OCI-LY7 (cell line): ENCODE measurements around the gene SERTAD3. TPM values are rescaled to one million over a fixed set of nuclear protein-coding genes. Genes with fewer than 3 reads are reported as not detected.

Experiments
- BruUV-seq: library from RNA; stranded (reverse); fragments of 400-500 nt; replicated peaks from 2 replicates; lab custom pipeline; 2021; lab: Mats Ljungman, UMichigan
- CTCF ChIA-PET: fragments of 300-600 bp; sonication (Branson Sonifier 250); formaldehyde crosslinking; loops from one replicate; lab custom pipeline; 2022; ENCODE audit warnings: antibody characterized with exemption; ENCODE audit not compliant: unreplicated experiment; lab: Charles Lee
- POLR2A ChIA-PET: fragments of 300-600 bp; sonication (Branson Sonifier 250); formaldehyde crosslinking; loops from one replicate; lab custom pipeline; 2022; ENCODE audit warnings: antibody characterized with exemption; lab: Charles Lee
- DNase-seq: peaks from one replicate; pipeline ENCODE4 v3.0.0-alpha.2; 2015; ENCODE audit warnings: low spot score
- H2AFZ ChIP-seq: fragments of 200-600 bp; sonication (generic), shearing (Covaris generic); 2 replicates; pipeline ENCODE4 v1.6.1; 2014; ENCODE audit warnings: mild to moderate bottlenecking, antibody characterized with exemption, low read length, moderate library complexity
- H3K27ac ChIP-seq: fragments of 200-600 bp; sonication (generic); 2 replicates; pipeline ENCODE4 v1.5.1; 2014; ENCODE audit warnings: mixed run types, low read depth, mild to moderate bottlenecking, moderate library complexity, low read length, inconsistent platforms; ENCODE audit not compliant: poor library complexity, severe bottlenecking
- H3K36me3 ChIP-seq: fragments of 200-600 bp; sonication (generic); 2 replicates; pipeline ENCODE4 v1.6.1; 2014; ENCODE audit warnings: mild to moderate bottlenecking, antibody characterized with exemption, low read length, moderate library complexity, mixed read lengths; ENCODE audit not compliant: insufficient read depth
- H3K4me1 ChIP-seq: fragments of 200-600 bp; sonication (generic); 2 replicates; pipeline ENCODE4 v1.5.1; 2014; ENCODE audit warnings: mild to moderate bottlenecking, low read length; ENCODE audit not compliant: insufficient read depth, poor library complexity, severe bottlenecking
- H3K4me2 ChIP-seq: fragments of 200-600 bp; sonication (generic); 2 replicates; pipeline ENCODE4 v1.6.1; 2014; ENCODE audit warnings: mild to moderate bottlenecking, low read length
- H3K4me3 ChIP-seq: fragments of 200-600 bp; sonication (generic); 2 replicates; pipeline ENCODE4 v1.5.1; 2014; ENCODE audit warnings: mild to moderate bottlenecking, low read depth, low read length; ENCODE audit not compliant: poor library complexity, severe bottlenecking
- H3K79me2 ChIP-seq: fragments of 200-600 bp; sonication (generic); 2 replicates; pipeline ENCODE4 v1.6.1; 2016; ENCODE audit warnings: low read depth, mild to moderate bottlenecking, low read length, moderate library complexity, mixed read lengths; ENCODE audit not compliant: insufficient read depth
- H3K9me2 ChIP-seq: fragments of 200-600 bp; sonication (generic); 2 replicates; pipeline ENCODE4 v1.6.1; 2016; ENCODE audit warnings: mild to moderate bottlenecking, low read length, mixed read lengths; ENCODE audit not compliant: insufficient read depth
- H3K9me3 ChIP-seq: fragments of 200-600 bp; sonication (generic); 2 replicates; pipeline ENCODE4 v1.6.1; 2014; ENCODE audit warnings: mild to moderate bottlenecking, mixed run types, low read length, mixed read lengths
- H4K20me1 ChIP-seq: fragments of 200-600 bp; sonication (generic); 2 replicates; pipeline ENCODE4 v1.6.1; 2014; ENCODE audit warnings: mild to moderate bottlenecking, antibody characterized with exemption, low read length, moderate library complexity, mixed read lengths; ENCODE audit not compliant: insufficient read depth
- CTCF ChIP-seq: fragments of 200-600 bp; sonication (generic); conservative IDR thresholded peaks from 2 replicates; pipeline ENCODE4 v1.5.1; 2014; ENCODE audit warnings: mild to moderate bottlenecking, antibody characterized with exemption, low read length, moderate library complexity, mixed read lengths
- EZH2phosphoT487 ChIP-seq: fragments of 200-600 bp; sonication (generic); IDR thresholded peaks from 2 replicates; pipeline ENCODE4 v1.6.1; 2018; ENCODE audit warnings: low read depth, borderline replicate concordance, mild to moderate bottlenecking, mixed run types, antibody characterized with exemption, low read length, moderate library complexity, mixed read lengths
- intact Hi-C: fragments of 100-400 bp; cut with micrococcal nuclease; formaldehyde crosslinking; loops from one replicate; pipeline ENCODE4 v1.10.0; 2022; ENCODE audit not compliant: unreplicated experiment
- total RNA-seq, 2 experiments: library from RNA; depleted of rRNA in 1 of 2; stranded (reverse); fragments of >200 nt in 1 of 2; shearing (Covaris generic) in 1 of 2; gene quantifications; 2 replicates each; pipeline ENCODE4 v1.2.3, GENCODE V29; 2014 to 2022

Gene SERTAD3
- total RNA-seq, 2 experiments from 2014 or later: 12.2 to 18.6 TPM

- Histone ChIP-seq H3K9me2 (no peaks in the 10 kb centered on the region), H3K36me3 (peaks cover 10% of the 10 kb centered on the region; the same call in 1 of the 2 replicates), H3K4me2 (no peak overlapping the region), H4K20me1 (no peaks in the 10 kb centered on the region), H3K79me2 (peaks cover 2% of the 10 kb centered on the region; the same call in 1 of the 2 replicates), H3K4me3 (no peak overlapping the region), H2AFZ (no peak overlapping the region), H3K4me1 (peaks cover 26% of the 10 kb centered on the region), H3K9me3 (no peaks in the 10 kb centered on the region), H3K27ac (no peak overlapping the region)
- DNase-seq: no peak
- no TSS peak for BruUV-seq
- CTCF ChIA-PET: no interaction called here
- POLR2A ChIA-PET: no interaction called here
- intact Hi-C loops: no loop called here
- no peak for TF ChIP-seq EZH2phosphoT487
- 0 out of 2 replicates have a peak, but pooled peaks have one; percentile 19 for TF ChIP-seq CTCF
Observed at GRCh38 chr19:40419066-40419612, 25.0 kb downstream of the SERTAD3 start.

GRCh38 chr19:40418040-40418439, 26.1 kb downstream of the SERTAD3 start:
- no peaks in the 10 kb centered on the region for H3K9me2 ChIP-seq
- TF ChIP-seq CTCF: no peak
- TF ChIP-seq EZH2phosphoT487: no peak
- no peak overlapping the region for H3K4me2 ChIP-seq
- peaks cover 10% of the 10 kb centered on the region; the same call in 1 of the 2 replicates for H3K36me3 ChIP-seq
- peaks cover 24% of the 10 kb centered on the region for H3K4me1 ChIP-seq
- intact Hi-C loops: no loop called here
- H3K4me3 ChIP-seq: no peak overlapping the region
- no peak overlapping the region for H3K27ac ChIP-seq
- no peak for DNase-seq
- H2AFZ ChIP-seq: no peak overlapping the region
- H3K79me2 ChIP-seq: no peaks in the 10 kb centered on the region
- POLR2A ChIA-PET: no interaction called here
- CTCF ChIA-PET: no interaction called here
- BruUV-seq: no TSS peak
- H4K20me1 ChIP-seq: no peaks in the 10 kb centered on the region
- H3K9me3 ChIP-seq: no peaks in the 10 kb centered on the region

GRCh38 chr19:40417643-40417981, 26.5 kb downstream of the SERTAD3 start:
- no peaks in the 10 kb centered on the region for H3K9me3 ChIP-seq
- H3K27ac ChIP-seq: no peak overlapping the region
- TF ChIP-seq CTCF: no peak
- TF ChIP-seq EZH2phosphoT487: no peak
- no peak overlapping the region for H2AFZ ChIP-seq
- H3K9me2 ChIP-seq: no peaks in the 10 kb centered on the region
- POLR2A ChIA-PET: interaction anchor here (0.6 kb wide), 1 partner anchor 15 kb away, joined by 5 read pairs; no protein-coding TSS in a partner anchor
- no TSS peak for BruUV-seq
- intact Hi-C loops: no loop called here
- no peaks in the 10 kb centered on the region for H4K20me1 ChIP-seq
- no peak overlapping the region for H3K4me3 ChIP-seq
- no peak for DNase-seq
- peaks cover 24% of the 10 kb centered on the region for H3K4me1 ChIP-seq
- H3K79me2 ChIP-seq: no peaks in the 10 kb centered on the region
- peaks cover 6% of the 10 kb centered on the region; the same call in 1 of the 2 replicates for H3K36me3 ChIP-seq
- CTCF ChIA-PET: interaction anchor here (0.6 kb wide), 1 partner anchor 112 kb away, joined by 9 read pairs; no protein-coding TSS in a partner anchor
- no peak overlapping the region for H3K4me2 ChIP-seq
